Neural progenitor cell (in vitro differentiated cells): ENCODE data around the gene TNFRSF8. TPM values are rescaled to one million over a fixed set of nuclear protein-coding genes. Genes with fewer than 3 reads are reported as not detected.

Source experiments
- DNase-seq: peaks from one replicate; pipeline ENCODE4 v3.0.0-alpha.2; 2016; ENCODE audit warnings: low spot score
- H2AFZ ChIP-seq: fragments of 200-600 bp; sonication (generic); replicated peaks from 2 replicates; pipeline ENCODE4 v1.6.1; 2016; ENCODE audit warnings: antibody characterized with exemption
- H3F3A ChIP-seq: fragments of 200-600 bp; sonication (generic); 2 replicates; pipeline ENCODE4 v1.6.1; 2016; ENCODE audit warnings: antibody characterized with exemption, low read depth
- H3K27ac ChIP-seq: fragments of 200-600 bp; sonication (generic); 2 replicates; pipeline ENCODE4 v1.5.1; 2016; ENCODE audit warnings: mild to moderate bottlenecking
- H3K27me3 ChIP-seq: fragments of 200-600 bp; sonication (generic); 2 replicates; pipeline ENCODE4 v1.6.1; 2016; ENCODE audit warnings: mild to moderate bottlenecking, moderate library complexity
- H3K36me3 ChIP-seq: fragments of 200-600 bp; sonication (generic); 2 replicates; pipeline ENCODE4 v1.5.1; 2016
- H3K4me1 ChIP-seq: fragments of 200-600 bp; sonication (generic); 2 replicates; pipeline ENCODE4 v1.6.1; 2016; ENCODE audit warnings: mixed run types
- H3K4me2 ChIP-seq: fragments of 200-600 bp; sonication (generic); 2 replicates; pipeline ENCODE4 v1.6.1; 2016
- H3K4me3 ChIP-seq: fragments of 200-600 bp; sonication (generic); 2 replicates; pipeline ENCODE4 v1.5.1; 2016
- H3K79me2 ChIP-seq: fragments of 200-600 bp; sonication (generic); 2 replicates; pipeline ENCODE4 v1.6.1; 2016; ENCODE audit warnings: low read depth
- H3K9ac ChIP-seq: fragments of 200-600 bp; sonication (generic); 2 replicates; pipeline ENCODE4 v1.6.1; 2016
- H3K9me3 ChIP-seq: fragments of 200-600 bp; sonication (generic); 2 replicates; pipeline ENCODE4 v1.5.1; 2016; ENCODE audit warnings: low read depth
- H4K20me1 ChIP-seq: fragments of 200-600 bp; sonication (generic); 2 replicates; pipeline ENCODE4 v1.6.1; 2016; ENCODE audit warnings: low read depth
- H3K27ac Mint-ChIP-seq: 3 replicates; pipeline ENCODE4 v1.8.0; 2021; ENCODE audit warnings: mixed read lengths
- H3K27me3 Mint-ChIP-seq: 2 replicates; pipeline ENCODE4 v1.8.0; 2022; ENCODE audit warnings: low read depth, mild to moderate bottlenecking, inconsistent platforms, moderate library complexity, mixed read lengths; ENCODE audit not compliant: insufficient read depth
- H3K36me3 Mint-ChIP-seq: 3 replicates; pipeline ENCODE4 v1.8.0; 2021; ENCODE audit warnings: mixed read lengths
- H3K4me1 Mint-ChIP-seq: 3 replicates; pipeline ENCODE4 v1.8.0; 2021; ENCODE audit warnings: mixed read lengths
- H3K4me3 Mint-ChIP-seq: 3 replicates; pipeline ENCODE4 v1.8.0; 2021; ENCODE audit warnings: mild to moderate bottlenecking, moderate library complexity, mixed read lengths
- H3K9me3 Mint-ChIP-seq: 3 replicates; pipeline ENCODE4 v1.8.0; 2020; ENCODE audit warnings: mixed read lengths
- EZH2 ChIP-seq: fragments of 200-600 bp; sonication (generic); IDR thresholded peaks from 2 replicates; pipeline ENCODE4 v1.6.1; 2017; ENCODE audit warnings: antibody characterized with exemption, mild to moderate bottlenecking, moderate library complexity
- EZH2phosphoT487 ChIP-seq: fragments of 200-600 bp; sonication (generic); IDR thresholded peaks from 2 replicates; pipeline ENCODE4 v1.6.1; 2017; ENCODE audit warnings: antibody characterized with exemption
- total RNA-seq: library from RNA; depleted of rRNA; stranded (reverse); fragments of >200 nt; gene quantifications from 2 replicates; pipeline ENCODE4 v1.2.3, GENCODE V29; 2015; ENCODE audit warnings: low replicate concordance
- TF ChIP-seq, protein P1 (sequence below): fragments of 200-600 bp; sonication (generic); IDR thresholded peaks from 2 replicates; pipeline ENCODE4 v1.5.1; 2017; ENCODE audit warnings: antibody characterized with exemption, mild to moderate bottlenecking

TNFRSF8 gene
- total RNA-seq, 1 donor from 2014 or later = not detected

DNA sequence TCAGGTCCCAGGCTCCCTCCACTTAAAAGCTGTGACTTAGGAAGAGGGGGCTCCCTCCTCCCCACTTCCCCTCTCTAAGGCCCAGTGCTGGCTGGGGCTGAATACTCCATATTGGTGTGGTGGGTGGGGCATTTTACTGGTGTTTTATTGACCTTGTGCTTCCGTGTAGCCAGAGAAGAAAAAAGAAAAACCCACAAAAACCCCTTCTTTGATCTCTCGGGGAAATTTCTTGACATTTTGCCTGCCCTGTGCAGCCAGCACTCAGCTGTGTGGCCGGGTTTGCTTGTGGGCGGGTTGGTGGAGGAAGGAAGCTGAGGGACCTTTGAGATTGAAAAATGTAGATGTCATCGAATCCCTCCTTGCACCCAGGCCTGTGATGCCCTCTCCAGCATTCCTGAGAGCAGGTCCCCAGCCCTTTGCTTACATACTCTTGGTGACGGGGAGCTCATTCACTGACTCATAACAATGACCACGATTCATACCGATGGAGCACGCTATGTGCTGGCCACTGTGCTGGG is 24.8 kb downstream of the TNFRSF8 start:
- peaks cover 3% of the 10 kb centered on the region for H3K4me1 Mint-ChIP-seq
- H3K27me3 Mint-ChIP-seq = peaks cover 11% of the 10 kb centered on the region
- H3K9me3 Mint-ChIP-seq = peaks cover 3% of the 10 kb centered on the region
- H3K9ac ChIP-seq = no peak overlapping the region
- no peak overlapping the region for H3K27ac ChIP-seq
- no peaks in the 10 kb centered on the region for H4K20me1 ChIP-seq
- H3K9me3 ChIP-seq = no peaks in the 10 kb centered on the region
- H3K79me2 ChIP-seq = no peaks in the 10 kb centered on the region
- no peaks in the 10 kb centered on the region for H3K4me1 ChIP-seq
- H3K27me3 ChIP-seq = no peaks in the 10 kb centered on the region
- no peaks in the 10 kb centered on the region for H3F3A ChIP-seq
- TF ChIP-seq EZH2 (no peak), EZH2phosphoT487 (no peak)
- TF ChIP-seq, protein P1, sequence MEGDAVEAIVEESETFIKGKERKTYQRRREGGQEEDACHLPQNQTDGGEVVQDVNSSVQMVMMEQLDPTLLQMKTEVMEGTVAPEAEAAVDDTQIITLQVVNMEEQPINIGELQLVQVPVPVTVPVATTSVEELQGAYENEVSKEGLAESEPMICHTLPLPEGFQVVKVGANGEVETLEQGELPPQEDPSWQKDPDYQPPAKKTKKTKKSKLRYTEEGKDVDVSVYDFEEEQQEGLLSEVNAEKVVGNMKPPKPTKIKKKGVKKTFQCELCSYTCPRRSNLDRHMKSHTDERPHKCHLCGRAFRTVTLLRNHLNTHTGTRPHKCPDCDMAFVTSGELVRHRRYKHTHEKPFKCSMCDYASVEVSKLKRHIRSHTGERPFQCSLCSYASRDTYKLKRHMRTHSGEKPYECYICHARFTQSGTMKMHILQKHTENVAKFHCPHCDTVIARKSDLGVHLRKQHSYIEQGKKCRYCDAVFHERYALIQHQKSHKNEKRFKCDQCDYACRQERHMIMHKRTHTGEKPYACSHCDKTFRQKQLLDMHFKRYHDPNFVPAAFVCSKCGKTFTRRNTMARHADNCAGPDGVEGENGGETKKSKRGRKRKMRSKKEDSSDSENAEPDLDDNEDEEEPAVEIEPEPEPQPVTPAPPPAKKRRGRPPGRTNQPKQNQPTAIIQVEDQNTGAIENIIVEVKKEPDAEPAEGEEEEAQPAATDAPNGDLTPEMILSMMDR = no peak
- H3K36me3 ChIP-seq = no peaks in the 10 kb centered on the region
- DNase-seq = no peak
- no peak overlapping the region for H3K4me3 Mint-ChIP-seq
- no peaks in the 10 kb centered on the region for H3K36me3 Mint-ChIP-seq
- no peak overlapping the region for H3K27ac Mint-ChIP-seq
- no peak overlapping the region for H3K4me3 ChIP-seq
- H2AFZ ChIP-seq = no peak overlapping the region
- no peak overlapping the region for H3K4me2 ChIP-seq

DNA sequence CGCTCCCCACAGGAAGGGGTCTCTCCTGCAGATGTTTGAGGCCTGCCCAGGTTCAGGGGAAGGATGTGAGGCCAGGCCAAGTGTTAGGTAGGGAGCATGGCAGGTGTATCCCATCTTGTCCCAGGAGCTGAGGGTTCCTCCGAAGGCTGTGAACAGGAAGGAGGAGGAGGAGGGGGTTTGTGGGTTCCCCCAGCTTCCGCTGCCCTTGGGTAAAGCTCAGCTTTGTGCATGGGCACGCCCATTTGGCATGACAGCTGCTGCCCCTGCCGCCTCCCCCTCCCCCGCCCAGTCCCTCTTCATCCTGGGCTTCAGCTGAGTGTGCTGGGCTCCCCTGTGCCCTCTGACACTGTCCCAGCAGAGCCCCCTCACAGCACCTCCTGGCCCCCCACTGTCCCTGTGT is 25.5 kb downstream of the TNFRSF8 start:
- DNase-seq = no peak
- H3K4me3 ChIP-seq = no peak overlapping the region
- no peak overlapping the region for H3K9ac ChIP-seq

GRCh38 chr1:12090326-12090725 is 27.2 kb downstream of the TNFRSF8 start:
- Histone ChIP-seq H3F3A (no peaks in the 10 kb centered on the region), H3K27me3 (no peaks in the 10 kb centered on the region), H3K9ac (no peak overlapping the region), H3K27ac (no peak overlapping the region), H3K36me3 (no peaks in the 10 kb centered on the region), H3K79me2 (no peaks in the 10 kb centered on the region), H4K20me1 (no peaks in the 10 kb centered on the region), H2AFZ (no peak overlapping the region), H3K9me3 (no peaks in the 10 kb centered on the region), H3K4me1 (no peaks in the 10 kb centered on the region), H3K4me2 (no peak overlapping the region), H3K4me3 (no peak overlapping the region)
- Mint-ChIP-seq H3K36me3 (no peaks in the 10 kb centered on the region), H3K4me3 (no peak overlapping the region), H3K9me3 (peaks cover 3% of the 10 kb centered on the region), H3K27me3 (peaks cover 10% of the 10 kb centered on the region), H3K4me1 (peaks cover 3% of the 10 kb centered on the region), H3K27ac (no peak overlapping the region)
- TF ChIP-seq EZH2phosphoT487 (no peak), EZH2 (no peak)
- TF ChIP-seq, protein P1 = no peak
- no peak for DNase-seq

More for the DNA sequence above, 25.5 kb downstream of the TNFRSF8 start:
- TF ChIP-seq, protein P1 = no peak
- TF ChIP-seq EZH2phosphoT487 (no peak), EZH2 (no peak)
- no peak overlapping the region for H3K4me2 ChIP-seq
- no peaks in the 10 kb centered on the region for H4K20me1 ChIP-seq
- Mint-ChIP-seq H3K36me3 (no peaks in the 10 kb centered on the region), H3K27me3 (peaks cover 11% of the 10 kb centered on the region), H3K4me3 (no peak overlapping the region), H3K27ac (no peak overlapping the region), H3K4me1 (peaks cover 3% of the 10 kb centered on the region), H3K9me3 (peaks cover 3% of the 10 kb centered on the region)
- no peaks in the 10 kb centered on the region for H3K4me1 ChIP-seq
- H2AFZ ChIP-seq = no peak overlapping the region
- no peaks in the 10 kb centered on the region for H3K27me3 ChIP-seq
- H3K36me3 ChIP-seq = no peaks in the 10 kb centered on the region
- no peaks in the 10 kb centered on the region for H3K9me3 ChIP-seq
- no peaks in the 10 kb centered on the region for H3K79me2 ChIP-seq
- H3K27ac ChIP-seq = no peak overlapping the region
- H3F3A ChIP-seq = no peaks in the 10 kb centered on the region
